GM12878 (cell line): ENCODE results near the gene ANAPC2. TPM values are rescaled to one million over a fixed set of nuclear protein-coding genes. Genes with fewer than 3 reads are reported as not detected.

Source experiments
- ATAC-seq: fragments of 200-7000 bp; cut with Tn5 transposase; 3 replicates; pipeline ENCODE4 v1.9.1; 2020; ENCODE audit warnings: mild to moderate bottlenecking, moderate library complexity
- BruUV-seq: library from RNA; stranded (reverse); fragments of 400-500 nt; replicated peaks from 2 replicates; lab custom pipeline; 2021; lab: Mats Ljungman, UMichigan
- CTCF ChIA-PET: fragments of 300-600 bp; sonication (Branson Sonifier 250); formaldehyde crosslinking; extraction: SDS; loops from one replicate; lab custom pipeline; 2021; ENCODE audit warnings: inconsistent platforms; lab: Yijun Ruan, JAX
- POLR2A ChIA-PET: fragments of 350-600 bp; formaldehyde crosslinking; extraction: SDS; loops from one replicate; lab custom pipeline; 2021; ENCODE audit warnings: inconsistent platforms; lab: Charles Lee
- RAD21 ChIA-PET: fragments of 300-600 bp; sonication (Branson Sonifier 250); formaldehyde crosslinking; loops from one replicate; lab custom pipeline; 2023; ENCODE audit warnings: antibody characterized with exemption; ENCODE audit not compliant: unreplicated experiment; lab: Charles Lee
- SMC1A ChIA-PET: fragments of 300-600 bp; sonication (Branson Sonifier 250); formaldehyde crosslinking; loops from one replicate; lab custom pipeline; 2023; ENCODE audit not compliant: unreplicated experiment, uncharacterized antibody; lab: Charles Lee
- DNase-seq: peaks from one replicate; pipeline ENCODE4 v3.0.0-alpha.2; 2011; ENCODE audit warnings: low read depth, low spot score
- FAIRE-seq: peaks from 3 replicates; lab custom pipeline; 2011; peaks lifted over from hg19 to GRCh38; lab: Jason Lieb, UNC
- H2AFZ ChIP-seq: 2 replicates; pipeline ENCODE4 v1.6.0; 2011; ENCODE audit warnings: low read depth, low read length, control low read depth; ENCODE audit not compliant: control insufficient read depth
- H3K27ac ChIP-seq: 2 replicates; pipeline ENCODE4 v1.5.1; 2011; ENCODE audit warnings: control low read depth; ENCODE audit not compliant: control insufficient read depth, insufficient read depth
- H3K27me3 ChIP-seq, 2 experiments: replicated peaks in 1 of 2; 2 replicates each; pipeline versions ENCODE4 v1.6.0 to v1.6.1; 2011; ENCODE audit warnings: low read length in 1 of 2; ENCODE audit not compliant: control insufficient read depth in 2 of 2, insufficient read depth in 2 of 2
- H3K36me3 ChIP-seq, 2 experiments: 2 replicates each; pipeline ENCODE4 v1.5.1; 2011; ENCODE audit warnings: low read length in 1 of 2; ENCODE audit not compliant: control insufficient read depth in 2 of 2, insufficient read depth in 2 of 2
- H3K4me1 ChIP-seq: 2 replicates; pipeline ENCODE4 v1.6.1; 2011; ENCODE audit warnings: mild to moderate bottlenecking, low read length, moderate library complexity, mixed read lengths; ENCODE audit not compliant: control insufficient read depth, insufficient read depth
- H3K4me2 ChIP-seq: 2 replicates; pipeline ENCODE4 v1.6.0; 2011; ENCODE audit warnings: control low read depth; ENCODE audit not compliant: control insufficient read depth, insufficient read depth
- H3K4me3 ChIP-seq: fragments of 200-600 bp; sonication (generic); 2 replicates; pipeline ENCODE4 v1.5.1; 2016
- H3K79me2 ChIP-seq: 2 replicates; pipeline ENCODE4 v1.6.0; 2011; ENCODE audit warnings: low read length; ENCODE audit not compliant: control insufficient read depth, insufficient read depth
- H3K9ac ChIP-seq: 2 replicates; pipeline ENCODE4 v1.8.0; 2011; ENCODE audit warnings: low read length, control low read depth, mixed read lengths; ENCODE audit not compliant: control insufficient read depth, insufficient read depth
- H3K9me3 ChIP-seq: replicated peaks from 3 replicates; pipeline ENCODE4 v1.5.1; 2011; ENCODE audit warnings: mild to moderate bottlenecking, low read length; ENCODE audit not compliant: control insufficient read depth, insufficient read depth
- H4K20me1 ChIP-seq: 2 replicates; pipeline ENCODE4 v1.6.0; 2011; ENCODE audit not compliant: control insufficient read depth, insufficient read depth
- BCLAF1 ChIP-seq: fragments of 450-650 bp; IDR thresholded peaks from 2 replicates; pipeline ENCODE4 v1.6.1; 2017; ENCODE audit warnings: antibody characterized with exemption, mild to moderate bottlenecking, moderate library complexity
- CREM ChIP-seq: IDR thresholded peaks from 2 replicates; pipeline ENCODE4 v1.6.1; 2014; ENCODE audit warnings: antibody characterized with exemption, low read depth
- KAT2A ChIP-seq: conservative IDR thresholded peaks from 2 replicates; pipeline ENCODE4 v1.6.1; 2011; ENCODE audit warnings: low read depth, low read length; ENCODE audit not compliant: control insufficient read depth
- KDM1A ChIP-seq: fragments of 200-600 bp; sonication (generic); IDR thresholded peaks from 2 replicates; pipeline ENCODE4 v1.6.1; 2016; ENCODE audit warnings: borderline replicate concordance
- NFYB ChIP-seq: IDR thresholded peaks from 2 replicates; pipeline ENCODE4 v1.6.1; 2011; ENCODE audit warnings: low read depth, mild to moderate bottlenecking, low read length, improper control_type of control experiment, moderate library complexity; ENCODE audit not compliant: insufficient read depth
- RAD21 ChIP-seq: IDR thresholded peaks from 2 replicates; pipeline ENCODE4 v1.6.1; 2011; ENCODE audit warnings: mild to moderate bottlenecking, low read depth, low read length, moderate library complexity; ENCODE audit not compliant: insufficient read depth
- REST ChIP-seq: IDR thresholded peaks from 2 replicates; pipeline ENCODE4 v1.6.1; 2012; ENCODE audit warnings: mild to moderate bottlenecking, low read depth, low read length
- SMC3 ChIP-seq: IDR thresholded peaks from 2 replicates; pipeline ENCODE4 v1.6.1; 2011; ENCODE audit warnings: low read length, improper control_type of control experiment, borderline replicate concordance
- SREBF2 ChIP-seq: IDR thresholded peaks from 2 replicates; pipeline ENCODE4 v1.6.1; 2012; ENCODE audit warnings: mild to moderate bottlenecking, low read length
- SUZ12 ChIP-seq: fragments of 200-600 bp; sonication (generic); IDR thresholded peaks from one replicate; pipeline ENCODE4 v1.6.1; 2018; ENCODE audit warnings: antibody characterized with exemption, mild to moderate bottlenecking; ENCODE audit not compliant: unreplicated experiment
- TARDBP ChIP-seq: IDR thresholded peaks from 2 replicates; pipeline ENCODE4 v1.6.1; 2016; ENCODE audit warnings: borderline replicate concordance
- YY1 ChIP-seq: IDR thresholded peaks from 2 replicates; pipeline ENCODE4 v1.6.1; 2011; ENCODE audit warnings: low read depth, mild to moderate bottlenecking, low read length
- ZNF24 ChIP-seq: fragments of 450-650 bp; IDR thresholded peaks from 2 replicates; pipeline ENCODE4 v1.6.1; 2017; ENCODE audit warnings: antibody characterized with exemption, mild to moderate bottlenecking
- WGBS: methylation state at CpG from one replicate; pipeline ENCODE4 v1.1.6; 2016; ENCODE audit warnings: low lambda C conversion rate; ENCODE audit not compliant: insufficient replicate concordance, insufficient coverage; ENCODE audit errors: missing lambda C conversion rate; 5-methylcytosine and 5-hydroxymethylcytosine counted together
- in situ Hi-C: fragments of 300-500 bp; cut with MboI; formaldehyde crosslinking; loops from 9 replicates; pipeline ENCODE4 v1.14.3; 2018; ENCODE audit warnings: mixed read lengths
- intact Hi-C: fragments of 100-400 bp; cut with micrococcal nuclease; formaldehyde crosslinking; loops from one replicate; pipeline ENCODE4 v1.14.2; 2022; ENCODE audit not compliant: unreplicated experiment
- polyA plus RNA-seq, 11 experiments: library from polyadenylated mRNA; depleted of rRNA in 4 of 11; unstranded in 6 of 11; stranded (reverse) in 5 of 11; fragments of >200 nt; fragmentation: Nextera tagmentation in 4 of 11; fragmentation: Illumina TruSeq in 1 of 11; extraction: Ambion mirVana in 4 of 11; extraction: Trizol in 1 of 11; gene quantifications; 1 replicate in 1 of 11; 2 replicates in 10 of 11; pipeline versions ENCODE4 v1.2.1 to v1.2.3, GENCODE V29; 2011 to 2016; ENCODE audit warnings: inconsistent platforms in 2 of 11, missing spikeins in 2 of 11, low read depth in 1 of 11
- total RNA-seq, 4 experiments: library from RNA; depleted of rRNA in 3 of 4; stranded (reverse); fragments of >200 nt in 3 of 4; fragmentation: Illumina TruSeq in 1 of 4; extraction: Trizol in 1 of 4; gene quantifications; 2 replicates each; pipeline versions ENCODE4 v1.2.1 to v1.2.3, GENCODE V29; 2013 to 2021

Gene ANAPC2
- total and polyA plus RNA-seq, 10 of the 15 experiments (the other 5 are each of a cell fraction or from before 2014, with no cell fraction given) = 0.03 to 65.2 (median 20.5) TPM

GRCh38 chr9:137128862-137129455 lies 59.4 kb downstream of the ANAPC2 start (continued):
- TF ChIP-seq BCLAF1 (no peak), SUZ12 (no peak), NFYB (no peak), ZNF24 (0 out of 2 replicates have a peak, but pooled peaks have one; percentile 37), KDM1A (no peak)

- ATAC-seq (peak; percentile 8; the same call in 1 of the 3 replicates), DNase-seq (no peak), FAIRE-seq (peak; percentile 81)
- POLR2A ChIA-PET = interaction anchor here (0.7 to 7.7 kb wide), 17 partner anchors 13 to 287 kb away, joined by 3 to 166 read pairs (median 6); partner anchors contain the start of genes ANAPC2, CYSRT1, MAN1B1 and RNF208
- BruUV-seq = TSS peak; percentile 76
- WGBS = under 1% methylated on average over 19 of the region's 19 CpGs
- RAD21 ChIA-PET = interaction anchor here (0.7 to 3.6 kb wide), 11 partner anchors 22 to 110 kb away, joined by 3 to 54 read pairs (median 4); partner anchors contain the start of genes RNF208 and RNF224
- Histone ChIP-seq H2AFZ (no peak overlapping the region), H3K36me3 (no peaks in the 10 kb centered on the region), H3K79me2 (peaks cover 35% of the 10 kb centered on the region), H3K4me3 (peak overlapping the region; percentile 72), H3K4me2 (peak overlapping the region; percentile 91), H3K9me3 (no peaks in the 10 kb centered on the region), H3K27ac (peak overlapping the region; percentile 82), H3K4me1 (peaks cover 20% of the 10 kb centered on the region), H4K20me1 (no peaks in the 10 kb centered on the region)
- CTCF ChIA-PET = interaction anchor here (0.6 to 4.7 kb wide), 7 partner anchors 9 to 108 kb away, joined by 3 to 20 read pairs (median 4); partner anchors contain the start of gene CYSRT1
- intact Hi-C loops (loop anchor here (5.0 kb wide), 1 partner anchor 59 kb away; the partner anchor contains the start of genes ANAPC2 and SSNA1), in situ Hi-C loops (no loop called here)
- TF ChIP-seq SREBF2 (no peak), KAT2A (no peak), REST (no peak), TARDBP (0 out of 2 replicates have a peak, but pooled peaks have one; percentile 31), SMC3 (no peak), YY1 (no peak), RAD21 (no peak), CREM (0 out of 2 replicates have a peak, but pooled peaks have one; percentile 19)
- TF ChIP-seq, all 136 proteins: peak for 2
- SMC1A ChIA-PET = interaction anchor here (0.7 to 2.3 kb wide), 7 partner anchors 10 to 108 kb away, joined by 3 to 19 read pairs (median 4); partner anchors contain the start of genes MAN1B1, RNF224 and SSNA1
- Histone ChIP-seq H3K9ac (peak overlapping the region; percentile 85), H3K27me3 (no peaks in the 10 kb centered on the region)
Observed at GRCh38 chr9:137128158-137128861, 60.0 kb downstream of the ANAPC2 start.
